HepG2 (cell line): ENCODE data around the gene COL2A1. TPM values are rescaled to one million over a fixed set of nuclear protein-coding genes. Genes with fewer than 3 reads are reported as not detected.

Source experiments
- ATAC-seq: fragments of 200-7000 bp; cut with Tn5 transposase; 3 replicates; pipeline ENCODE4 v1.9.1; 2020; ENCODE audit warnings: mild to moderate bottlenecking, moderate library complexity
- BruUV-seq: library from RNA; stranded (reverse); fragments of 400-500 nt; replicated peaks from 2 replicates; lab custom pipeline; 2021; lab: Mats Ljungman, UMichigan
- CTCF ChIA-PET: fragments of 300-600 bp; formaldehyde crosslinking; extraction: SDS; loops from one replicate; lab custom pipeline; 2021; ENCODE audit warnings: low total read pairs, inconsistent platforms, low intra/inter-chr PET ratio; lab: Yijun Ruan, JAX
- POLR2A ChIA-PET: fragments of 350-600 bp; sonication (Branson Sonifier 250); formaldehyde crosslinking; loops from one replicate; lab custom pipeline; 2020; ENCODE audit warnings: antibody characterized with exemption, inconsistent platforms; lab: Yijun Ruan, JAX
- DNase-seq: peaks from one replicate; pipeline ENCODE4 v3.0.0-alpha.2; 2015; ENCODE audit warnings: low spot score
- FAIRE-seq: peaks from 3 replicates; lab custom pipeline; 2011; peaks lifted over from hg19 to GRCh38; lab: Jason Lieb, UNC
- H2AFZ ChIP-seq: one replicate; pipeline ENCODE4 v1.6.1; 2011; ENCODE audit warnings: low read length, inconsistent platforms
- H3K27ac ChIP-seq: fragments of 300-600 bp; 3 replicates; pipeline ENCODE4 v1.8.0; 2011; ENCODE audit warnings: mixed run types, mild to moderate bottlenecking, mixed read lengths, low read length, inconsistent platforms; ENCODE audit not compliant: insufficient read depth; ENCODE audit errors: extremely low read length
- H3K27me3 ChIP-seq, 2 experiments: fragments of 200-600 bp in 1 of 2; 2 replicates in 1 of 2; 3 replicates in 1 of 2; pipeline versions ENCODE4 v1.6.0 to v1.8.0; 2011; ENCODE audit warnings: low read length in 2 of 2, mild to moderate bottlenecking in 2 of 2, moderate library complexity in 2 of 2, inconsistent platforms in 1 of 2; ENCODE audit not compliant: insufficient read depth in 2 of 2, control insufficient read depth in 1 of 2
- H3K36me3 ChIP-seq, 2 experiments: fragments of 200-600 bp in 1 of 2; replicated peaks in 1 of 2; 2 replicates in 1 of 2; 3 replicates in 1 of 2; pipeline versions ENCODE4 v1.5.1 to v1.8.0; 2011; ENCODE audit warnings: low read length in 2 of 2, inconsistent platforms in 1 of 2; ENCODE audit not compliant: insufficient read depth in 2 of 2, control insufficient read depth in 1 of 2
- H3K4me1 ChIP-seq: 2 replicates; pipeline ENCODE4 v1.5.1; 2012; ENCODE audit warnings: low read length, inconsistent platforms; ENCODE audit not compliant: insufficient read depth
- H3K4me2 ChIP-seq: 2 replicates; pipeline ENCODE4 v1.6.0; 2011; ENCODE audit warnings: low read depth, low read length, inconsistent platforms
- H3K4me3 ChIP-seq, 3 experiments: fragments of 200-600 bp in 1 of 3; sonication (generic), shearing (Covaris generic) in 1 of 3; replicated peaks in 1 of 3; 2 replicates each; pipeline ENCODE4 v1.5.1; 2011 to 2016; ENCODE audit warnings: low read length in 3 of 3, inconsistent platforms in 2 of 3, low read depth in 2 of 3, mild to moderate bottlenecking in 2 of 3, control low read depth in 1 of 3, mixed read lengths in 1 of 3; ENCODE audit not compliant: insufficient read depth in 1 of 3
- H3K79me2 ChIP-seq: one replicate; pipeline ENCODE4 v1.6.1; 2011; ENCODE audit warnings: low read length, inconsistent platforms; ENCODE audit not compliant: insufficient read depth
- H3K9ac ChIP-seq: 2 replicates; pipeline ENCODE4 v1.6.0; 2011; ENCODE audit warnings: mild to moderate bottlenecking, low read depth, low read length, inconsistent platforms; ENCODE audit not compliant: insufficient read depth
- H3K9me3 ChIP-seq: 2 replicates; pipeline ENCODE4 v1.5.1; 2012; ENCODE audit warnings: mild to moderate bottlenecking, low read length
- H4K20me1 ChIP-seq: 2 replicates; pipeline ENCODE4 v1.6.0; 2011; ENCODE audit warnings: inconsistent platforms, mild to moderate bottlenecking, low read length, moderate library complexity; ENCODE audit not compliant: insufficient read depth
- ATF1 ChIP-seq: IDR thresholded peaks from 2 replicates; pipeline ENCODE4 v1.6.1; 2016; ENCODE audit warnings: mild to moderate bottlenecking, control low read depth
- BORCS8-MEF2B ChIP-seq: sonication (generic); formaldehyde crosslinking; IDR thresholded peaks from 2 replicates; pipeline ENCODE4 v1.8.0; 2022; ENCODE audit warnings: mild to moderate bottlenecking, missing genetic modification reagents
- IRF1 ChIP-seq: sonication (generic); formaldehyde crosslinking; IDR thresholded peaks from 2 replicates; pipeline ENCODE4 v1.4.0; 2020; ENCODE audit warnings: low read depth, mild to moderate bottlenecking, missing genetic modification reagents
- IRX3 ChIP-seq: sonication (generic); formaldehyde crosslinking; IDR thresholded peaks from 2 replicates; pipeline ENCODE4 v1.8.1; 2023; ENCODE audit warnings: mild to moderate bottlenecking, low read depth, missing genetic modification reagents, borderline replicate concordance
- NFE2L2 ChIP-seq: fragments of 150-350 bp; IDR thresholded peaks from 2 replicates; pipeline ENCODE4 v1.6.1; 2014; ENCODE audit warnings: low read length
- NR2F1 ChIP-seq, 2 experiments: fragments of 450-650 bp in 1 of 2; formaldehyde crosslinking in 1 of 2; IDR thresholded peaks; 2 replicates each; pipeline versions ENCODE4 v1.5.0 to v1.6.1; 2016 to 2020; ENCODE audit warnings: mild to moderate bottlenecking in 1 of 2, missing compliant biosample characterization in 1 of 2, missing genetic modification reagents in 1 of 2, moderate library complexity in 1 of 2
- NR2F6 ChIP-seq, 2 experiments: IDR thresholded peaks; 2 replicates each; pipeline ENCODE4 v1.6.1; 2016; ENCODE audit warnings: antibody characterized with exemption in 1 of 2, mild to moderate bottlenecking in 1 of 2
- ZNF205 ChIP-seq: IDR thresholded peaks from 2 replicates; pipeline ENCODE4 v1.6.1; 2018; ENCODE audit warnings: missing biosample characterization, missing genetic modification reagents
- ZNF691 ChIP-seq: sonication (generic); formaldehyde crosslinking; IDR thresholded peaks from 2 replicates; pipeline ENCODE4 v1.4.0; 2020; ENCODE audit warnings: missing genetic modification reagents, low read depth, mild to moderate bottlenecking, borderline replicate concordance
- ZNF800 ChIP-seq: sonication (generic); formaldehyde crosslinking; IDR thresholded peaks from 2 replicates; pipeline ENCODE4 v1.4.0; 2020; ENCODE audit warnings: missing genetic modification reagents
- ZNF883 ChIP-seq: sonication (generic); formaldehyde crosslinking; IDR thresholded peaks from 2 replicates; pipeline ENCODE4 v1.5.1; 2020; ENCODE audit warnings: mild to moderate bottlenecking, missing genetic modification reagents; ENCODE audit errors: not compliant biosample characterization
- WGBS: methylation state at CpG from one replicate; pipeline ENCODE4 v1.1.6; 2017; ENCODE audit warnings: low lambda C conversion rate; 5-methylcytosine and 5-hydroxymethylcytosine counted together
- in situ Hi-C: cut with HindIII; loops from 2 replicates; pipeline ENCODE4 v1.10.0; 2017; ENCODE audit warnings: low pct_unique_long_range_greater_than_20kb; ENCODE audit not compliant: extremely low pct_ligation_motif_present
- intact Hi-C: fragments of 100-400 bp; cut with micrococcal nuclease; formaldehyde crosslinking; loops from one replicate; pipeline ENCODE4 v1.10.0; 2022; ENCODE audit not compliant: unreplicated experiment
- polyA plus RNA-seq, 8 experiments: library from polyadenylated mRNA; depleted of rRNA in 3 of 8; stranded (reverse) in 7 of 8; unstranded in 1 of 8; fragments of >200 nt; fragmentation: Illumina TruSeq in 4 of 8; extraction: Trizol in 4 of 8; gene quantifications; 2 replicates each; pipeline versions ENCODE4 v1.2.1 to v1.2.3, GENCODE V29; 2011 to 2016; ENCODE audit warnings: low read depth in 4 of 8, missing spikeins in 1 of 8, mixed read lengths in 1 of 8; ENCODE audit not compliant: insufficient read depth in 1 of 8
- total RNA-seq, 5 experiments: library from RNA; depleted of rRNA; stranded (reverse); fragments of >200 nt; fragmentation: Illumina TruSeq; extraction: Trizol; gene quantifications; 2 replicates each; pipeline ENCODE4 v1.2.3, GENCODE V29; 2016; ENCODE audit warnings: low read depth in 1 of 5

Gene COL2A1
- total and polyA plus RNA-seq, 2 of the 13 experiments (the other 11 are each of a cell fraction or from before 2014, with no cell fraction given), result 7.4 to 38.3 TPM

GRCh38 chr12:48040354-48040753 is 36.1 kb upstream of the COL2A1 start:
- Histone ChIP-seq H2AFZ (no peak overlapping the region), H3K27ac (no peak overlapping the region), H3K27me3 (no peaks in the 10 kb centered on the region), H3K4me2 (no peak overlapping the region), H3K4me1 (peaks cover 21% of the 10 kb centered on the region)
- intact Hi-C loops, result no loop called here
- no peak for FAIRE-seq
- no peak for DNase-seq
- POLR2A ChIA-PET, result no interaction called here
- CTCF ChIA-PET, result no interaction called here
- TF ChIP-seq IRF1 (CRISPR knock-in tag) (no peak), NR2F1 (CRISPR knock-in tag; IDR thresholded peaks at IDR 0.05) (no peak), NFE2L2 (no peak), ZNF205 (CRISPR knock-in tag) (no peak), ZNF800 (CRISPR knock-in tag) (no peak), NR2F6 (IDR thresholded peaks at IDR 0.05) (no peak), NR2F6 (CRISPR knock-in tag; IDR thresholded peaks at IDR 0.05) (no peak), ZNF883 (CRISPR knock-in tag) (no peak), ATF1 (no peak), IRX3 (CRISPR knock-in tag) (no peak), ZNF691 (CRISPR knock-in tag) (no peak), BORCS8-MEF2B (CRISPR knock-in tag) (no peak)
- TF ChIP-seq, all 625 proteins: peak for 0
- Histone ChIP-seq H4K20me1 (no peaks in the 10 kb centered on the region), H3K36me3 (peaks cover 4 to 10% of the 10 kb centered on the region in 2 experiments; a peak in 4 of 5 replicates), H3K9ac (no peak overlapping the region), H3K4me3 (no peak overlapping the region), H3K79me2 (no peaks in the 10 kb centered on the region), H3K9me3 (no peaks in the 10 kb centered on the region)
- no TSS peak for BruUV-seq
- in situ Hi-C loops, result no loop called here
- WGBS, result 69% methylated on average over 3 of the region's 3 CpGs
- no peak for ATAC-seq
